Measurements from ENCODE around the gene EWSR1.

GRCh38 chr22:29331658-29332300, 63.7 kb downstream of the EWSR1 start:
- TF ChIP-seq CTCF (IDR thresholded peaks at IDR 0.05) (no peak), EP300 (IDR thresholded peaks at IDR 0.05) (no peak)
